ENCODE measurements around the gene RSRC1.

GRCh38 chr3:158249183-158249582, 139.3 kb downstream of the RSRC1 start:
- TF ChIP-seq, protein P1, sequence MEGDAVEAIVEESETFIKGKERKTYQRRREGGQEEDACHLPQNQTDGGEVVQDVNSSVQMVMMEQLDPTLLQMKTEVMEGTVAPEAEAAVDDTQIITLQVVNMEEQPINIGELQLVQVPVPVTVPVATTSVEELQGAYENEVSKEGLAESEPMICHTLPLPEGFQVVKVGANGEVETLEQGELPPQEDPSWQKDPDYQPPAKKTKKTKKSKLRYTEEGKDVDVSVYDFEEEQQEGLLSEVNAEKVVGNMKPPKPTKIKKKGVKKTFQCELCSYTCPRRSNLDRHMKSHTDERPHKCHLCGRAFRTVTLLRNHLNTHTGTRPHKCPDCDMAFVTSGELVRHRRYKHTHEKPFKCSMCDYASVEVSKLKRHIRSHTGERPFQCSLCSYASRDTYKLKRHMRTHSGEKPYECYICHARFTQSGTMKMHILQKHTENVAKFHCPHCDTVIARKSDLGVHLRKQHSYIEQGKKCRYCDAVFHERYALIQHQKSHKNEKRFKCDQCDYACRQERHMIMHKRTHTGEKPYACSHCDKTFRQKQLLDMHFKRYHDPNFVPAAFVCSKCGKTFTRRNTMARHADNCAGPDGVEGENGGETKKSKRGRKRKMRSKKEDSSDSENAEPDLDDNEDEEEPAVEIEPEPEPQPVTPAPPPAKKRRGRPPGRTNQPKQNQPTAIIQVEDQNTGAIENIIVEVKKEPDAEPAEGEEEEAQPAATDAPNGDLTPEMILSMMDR (conservative IDR thresholded peaks at IDR 0.05 in 1 of 2, IDR thresholded peaks at IDR 0.05 in 1 of 2; ENCODE audit: low read depth in 1 of 2, low read length in 2 of 2), result no peak
- no peak for TF ChIP-seq EZH2 (IDR thresholded peaks at IDR 0.05; ENCODE audit: low read length, missing control alignments)
